ENCODE data around the gene DIABLO. TPM values are rescaled to one million over a fixed set of nuclear protein-coding genes. Genes with fewer than 3 reads are reported as not detected.
A peak's percentile ranks its signal among the peaks of the same experiment; 100 is the strongest.
"Not testable (repeated sequence)": the region's sequence is repeated elsewhere in the genome, so short reads cannot be mapped to it uniquely, and the experiment has no call there.

DIABLO gene
- polyA plus RNA-seq, result 56.7 TPM
- long read RNA-seq, donor 1, transcript DIABLO-207 (6 exons, 1,471 nt), result major isoform, 23 of 28 reads
- long read RNA-seq, donor 1, partial matches to known transcripts, result 0 of 28 reads
- long read RNA-seq, donor 1, other reads (novel, unspliced or antisense), result 0 of 28 reads
- long read RNA-seq, donor 2, transcript DIABLO-207 (6 exons, 1,471 nt), result major isoform, 34 of 40 reads
- long read RNA-seq, donor 2, partial matches to known transcripts, result 0 of 40 reads
- long read RNA-seq, donor 2, other reads (novel, unspliced or antisense), result 0 of 40 reads
- long read RNA-seq, donor 3, result 0 reads
- long read RNA-seq, donor 4, transcript DIABLO-207 (6 exons, 1,471 nt), result major isoform, 5 of 5 reads
- long read RNA-seq, donor 4, partial matches to known transcripts, result 0 of 5 reads
- long read RNA-seq, donor 4, other reads (novel, unspliced or antisense), result 0 of 5 reads
- long read RNA-seq, donor 5, transcript DIABLO-207 (6 exons, 1,471 nt), result major isoform, 15 of 19 reads
- long read RNA-seq, donor 5, partial matches to known transcripts, result 0 of 19 reads
- long read RNA-seq, donor 5, other reads (novel, unspliced or antisense), result 0 of 19 reads
- long read RNA-seq, donor 6, transcript DIABLO-207 (6 exons, 1,471 nt), result major isoform, 32 of 36 reads
- long read RNA-seq, donor 6, partial matches to known transcripts, result 0 of 36 reads
- long read RNA-seq, donor 6, other reads (novel, unspliced or antisense), result 0 of 36 reads
- long read RNA-seq, donor 7, transcript DIABLO-207 (6 exons, 1,471 nt), result major isoform, 12 of 14 reads
- long read RNA-seq, donor 7, partial matches to known transcripts, result 0 of 14 reads
- long read RNA-seq, donor 7, other reads (novel, unspliced or antisense), result 0 of 14 reads
- long read RNA-seq, donor 8, transcript DIABLO-202 (6 exons, 1,336 nt), result minor isoform, 5 of 52 reads
- long read RNA-seq, donor 8, transcript DIABLO-207 (6 exons, 1,471 nt), result major isoform, 42 of 52 reads
- long read RNA-seq, donor 8, partial matches to known transcripts, result 0 of 52 reads
- long read RNA-seq, donor 8, other reads (novel, unspliced or antisense), result 0 of 52 reads
- long read RNA-seq, donor 9, transcript DIABLO-202 (6 exons, 1,336 nt), result minor isoform, 5 of 42 reads
- long read RNA-seq, donor 9, transcript DIABLO-207 (6 exons, 1,471 nt), result major isoform, 32 of 42 reads
- long read RNA-seq, donor 9, partial matches to known transcripts, result 0 of 42 reads
- long read RNA-seq, donor 9, other reads (novel, unspliced or antisense), result 0 of 42 reads
- long read RNA-seq, donor 10, transcript DIABLO-207 (6 exons, 1,471 nt), result major isoform, 28 of 34 reads
- long read RNA-seq, donor 10, partial matches to known transcripts, result 0 of 34 reads
- long read RNA-seq, donor 10, other reads (novel, unspliced or antisense), result 0 of 34 reads
- long read RNA-seq, donor 11, transcript DIABLO-207 (6 exons, 1,471 nt), result major isoform, 19 of 28 reads
- long read RNA-seq, donor 11, partial matches to known transcripts, result 0 of 28 reads
- long read RNA-seq, donor 11, other reads (novel, unspliced or antisense), result 0 of 28 reads

DNA sequence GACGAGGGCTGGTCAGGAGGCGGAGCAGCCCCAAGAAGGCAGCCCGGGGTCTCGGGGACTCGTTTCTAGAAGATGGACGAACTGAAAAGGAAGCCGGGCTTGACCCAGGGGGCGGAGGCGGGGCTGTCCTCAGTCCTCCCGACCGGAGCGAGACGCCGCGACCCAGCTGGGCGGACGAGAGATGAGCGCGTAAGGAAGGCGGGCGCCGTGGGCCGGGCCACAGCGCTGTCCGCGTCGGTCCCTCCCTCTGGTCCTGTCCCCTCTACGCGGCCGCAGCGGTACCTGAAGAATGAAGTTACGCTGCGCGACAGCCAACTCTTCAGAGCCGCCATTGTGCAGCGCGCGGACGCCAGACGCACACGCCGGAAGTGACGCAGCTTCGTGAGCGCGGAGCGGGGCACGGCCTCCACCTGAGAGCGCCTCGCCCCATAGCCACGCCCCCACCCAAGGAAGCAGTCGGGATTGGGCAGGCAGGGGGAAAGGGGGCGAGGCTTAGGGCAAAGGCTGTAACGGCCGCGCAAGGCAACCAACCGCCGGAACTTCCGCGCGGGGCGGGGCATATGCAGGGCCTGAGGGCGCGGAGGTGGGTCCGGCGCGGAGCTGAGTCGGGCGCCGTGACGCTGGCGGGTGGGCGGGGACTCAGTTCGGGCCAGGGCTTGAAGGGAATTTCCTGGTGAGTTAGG lies at the start of gene DIABLO:
Gene DIABLO (minus strand): TSS at position 370 of the 683 bp plus-strand sequence. CDS start 38 bp downstream, at position 332.
- WGBS (ENCODE audit: insufficient coverage, low lambda C conversion rate), result no CpG with 5 or more reads among the region's 74 CpGs
- H3K36me3 ChIP-seq (ENCODE audit: control insufficient read depth, insufficient read depth, low read length), result peaks cover 44% of the 10 kb centered on the region

GRCh38 chr12:122275459-122275858 lies 49.6 kb upstream of the DIABLO start:
- H3K9me3 ChIP-seq (ENCODE audit: control insufficient read depth, low read depth, low read length), result no peaks in the 10 kb centered on the region
- peaks cover 27% of the 10 kb centered on the region for H3K36me3 ChIP-seq (ENCODE audit: control insufficient read depth, insufficient read depth, low read length)
- no peak overlapping the region for H3K27ac ChIP-seq (ENCODE audit: low read length)
- H3K4me1 ChIP-seq (ENCODE audit: control insufficient read depth, insufficient read depth, low read length), result no peaks in the 10 kb centered on the region
- no peak overlapping the region for H3K4me3 ChIP-seq (ENCODE audit: low read length)
- 80% methylated on average over 1 of the region's 8 CpGs for WGBS (ENCODE audit: insufficient coverage, low lambda C conversion rate)
- DNase-seq, result no peak
- no peaks in the 10 kb centered on the region for H3K27me3 ChIP-seq (ENCODE audit: control insufficient read depth, insufficient read depth, low read length)

More for the DNA sequence above, at the start of gene DIABLO:
- Histone ChIP-seq H3K4me1 (ENCODE audit: control insufficient read depth, insufficient read depth, low read length) (peaks cover 14% of the 10 kb centered on the region), H3K4me3 (ENCODE audit: low read length) (peak within 1 kb of the TSS; percentile 94), H3K9me3 (ENCODE audit: control insufficient read depth, low read depth, low read length) (no peaks in the 10 kb centered on the region), H3K27ac (ENCODE audit: low read length) (peak within 1 kb of the TSS; percentile 97), H3K27me3 (ENCODE audit: control insufficient read depth, insufficient read depth, low read length) (no peaks in the 10 kb centered on the region)
- peak; percentile 100 for DNase-seq

- H3K4me3 ChIP-seq (ENCODE audit: low read length), result peak within 1 kb of the TSS; percentile 92
- peaks cover 10% of the 10 kb centered on the region for H3K36me3 ChIP-seq (ENCODE audit: control insufficient read depth, insufficient read depth, low read length)
- H3K9me3 ChIP-seq (ENCODE audit: control insufficient read depth, low read depth, low read length), result no peaks in the 10 kb centered on the region
- H3K27ac ChIP-seq (ENCODE audit: low read length), result peak within 1 kb of the TSS; percentile 77
- no peaks in the 10 kb centered on the region for H3K27me3 ChIP-seq (ENCODE audit: control insufficient read depth, insufficient read depth, low read length)
- no peaks in the 10 kb centered on the region for H3K4me1 ChIP-seq (ENCODE audit: control insufficient read depth, insufficient read depth, low read length)
- peak; percentile 99 for DNase-seq
- WGBS (ENCODE audit: insufficient coverage, low lambda C conversion rate), result no CpG with 5 or more reads among the region's 56 CpGs
Observed at GRCh38 chr12:122266230-122266901, 40.5 kb upstream of the DIABLO start, which contains the start of gene VPS33A. Gene VPS33A (minus strand): TSS chr12:122266494. CDS start chr12:122266408, 86 bp downstream.

DNA sequence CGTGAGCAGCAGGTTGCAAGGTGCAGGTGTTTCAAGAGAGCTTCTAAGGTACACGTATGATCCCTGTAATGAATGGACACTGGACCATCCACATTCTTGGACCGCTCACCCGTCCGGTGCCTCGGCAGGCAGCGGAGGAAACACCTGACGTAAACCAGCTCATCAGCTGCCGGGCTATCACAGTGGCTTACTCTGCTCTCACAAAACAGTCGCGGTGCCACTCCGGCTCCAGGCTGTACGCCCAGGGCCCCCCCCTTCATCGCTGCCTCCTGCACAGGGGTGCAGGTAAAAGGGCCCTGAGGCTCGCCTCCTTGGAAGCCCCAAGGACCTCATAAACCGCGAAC lies 40.0 kb upstream of the DIABLO start:
- H3K36me3 ChIP-seq (ENCODE audit: control insufficient read depth, insufficient read depth, low read length), result peaks cover 15% of the 10 kb centered on the region
- no peaks in the 10 kb centered on the region for H3K9me3 ChIP-seq (ENCODE audit: control insufficient read depth, low read depth, low read length)
- peak in 1 of 2 donors; percentile 19 for DNase-seq
- peak overlapping the region; percentile 92 for H3K4me3 ChIP-seq (ENCODE audit: low read length)
- WGBS (ENCODE audit: insufficient coverage, low lambda C conversion rate), result no CpG with 5 or more reads among the region's 17 CpGs
- no peaks in the 10 kb centered on the region for H3K27me3 ChIP-seq (ENCODE audit: control insufficient read depth, insufficient read depth, low read length)
- no peaks in the 10 kb centered on the region for H3K4me1 ChIP-seq (ENCODE audit: control insufficient read depth, insufficient read depth, low read length)
- H3K27ac ChIP-seq (ENCODE audit: low read length), result peak overlapping the region; percentile 77

DNA sequence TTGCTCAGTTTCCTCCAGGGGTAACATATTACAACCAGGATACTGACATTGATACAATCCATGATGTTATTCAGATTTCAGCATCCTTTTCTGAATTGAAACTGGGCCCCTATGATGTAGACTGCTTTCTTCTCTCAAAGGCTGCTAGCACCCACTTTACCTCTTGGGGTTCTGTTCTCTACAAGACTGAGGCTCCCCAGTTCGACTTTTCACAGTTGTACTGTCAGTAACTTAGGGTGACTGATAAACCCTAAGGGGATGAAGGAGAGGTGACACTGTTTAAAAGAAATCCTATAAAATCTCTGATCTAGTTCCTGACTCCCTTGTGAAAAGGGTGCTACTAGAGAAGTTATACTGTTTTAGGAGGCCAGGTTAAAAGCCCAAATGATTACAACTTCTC lies 39.6 kb upstream of the DIABLO start:
- no peak for DNase-seq
- Histone ChIP-seq H3K36me3 (ENCODE audit: control insufficient read depth, insufficient read depth, low read length) (peaks cover 15% of the 10 kb centered on the region), H3K27ac (ENCODE audit: low read length) (peak overlapping the region; percentile 77), H3K4me1 (ENCODE audit: control insufficient read depth, insufficient read depth, low read length) (no peaks in the 10 kb centered on the region), H3K9me3 (ENCODE audit: control insufficient read depth, low read depth, low read length) (no peaks in the 10 kb centered on the region), H3K4me3 (ENCODE audit: low read length) (peak overlapping the region; percentile 92), H3K27me3 (ENCODE audit: control insufficient read depth, insufficient read depth, low read length) (no peaks in the 10 kb centered on the region)
- WGBS (ENCODE audit: insufficient coverage, low lambda C conversion rate), result no CpG with 5 or more reads among the region's 1 CpG

GRCh38 chr12:122260735-122261134 lies 34.9 kb upstream of the DIABLO start:
- not testable (repeated sequence) for DNase-seq; H3K27me3 ChIP-seq (ENCODE audit: control insufficient read depth, insufficient read depth, low read length); H3K4me3 ChIP-seq (ENCODE audit: low read length); H3K4me1 ChIP-seq (ENCODE audit: control insufficient read depth, insufficient read depth, low read length); H3K9me3 ChIP-seq (ENCODE audit: control insufficient read depth, low read depth, low read length); H3K27ac ChIP-seq (ENCODE audit: low read length)
- H3K36me3 ChIP-seq (ENCODE audit: control insufficient read depth, insufficient read depth, low read length), result peaks cover 45% of the 10 kb centered on the region
- WGBS (ENCODE audit: insufficient coverage, low lambda C conversion rate), result no CpG with 5 or more reads among the region's 14 CpGs

GRCh38 chr12:122258939-122259338 lies 33.1 kb upstream of the DIABLO start:
- peaks cover 45% of the 10 kb centered on the region for H3K36me3 ChIP-seq (ENCODE audit: control insufficient read depth, insufficient read depth, low read length)
- not testable (repeated sequence) for DNase-seq; H3K9me3 ChIP-seq (ENCODE audit: control insufficient read depth, low read depth, low read length); H3K4me1 ChIP-seq (ENCODE audit: control insufficient read depth, insufficient read depth, low read length); H3K4me3 ChIP-seq (ENCODE audit: low read length); H3K27ac ChIP-seq (ENCODE audit: low read length); H3K27me3 ChIP-seq (ENCODE audit: control insufficient read depth, insufficient read depth, low read length)
- no CpG with 5 or more reads among the region's 4 CpGs for WGBS (ENCODE audit: insufficient coverage, low lambda C conversion rate)

DNA sequence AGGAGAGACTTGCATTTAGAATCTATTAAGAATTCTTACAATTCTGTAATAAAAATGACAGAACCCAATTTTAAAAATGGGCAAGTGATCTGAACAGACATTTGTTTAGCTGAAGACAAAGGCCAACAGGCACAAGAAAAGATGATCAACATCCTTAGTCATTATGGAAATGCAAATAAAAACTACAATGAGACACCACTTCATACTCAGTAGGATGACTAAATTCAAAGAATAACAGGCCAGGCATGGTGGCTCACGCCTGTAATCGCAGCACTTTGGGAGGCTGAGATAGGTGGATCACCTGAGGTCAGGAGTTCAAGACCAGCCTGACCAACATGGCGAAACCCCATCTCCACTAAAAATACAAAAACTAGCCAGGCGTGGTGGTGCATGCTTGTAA lies 32.6 kb upstream of the DIABLO start:
- not testable (repeated sequence) for H3K4me3 ChIP-seq (ENCODE audit: low read length); H3K27ac ChIP-seq (ENCODE audit: low read length); H3K27me3 ChIP-seq (ENCODE audit: control insufficient read depth, insufficient read depth, low read length); DNase-seq; H3K4me1 ChIP-seq (ENCODE audit: control insufficient read depth, insufficient read depth, low read length); H3K9me3 ChIP-seq (ENCODE audit: control insufficient read depth, low read depth, low read length)
- H3K36me3 ChIP-seq (ENCODE audit: control insufficient read depth, insufficient read depth, low read length), result peaks cover 45% of the 10 kb centered on the region
- no CpG with 5 or more reads among the region's 4 CpGs for WGBS (ENCODE audit: insufficient coverage, low lambda C conversion rate)

DNA sequence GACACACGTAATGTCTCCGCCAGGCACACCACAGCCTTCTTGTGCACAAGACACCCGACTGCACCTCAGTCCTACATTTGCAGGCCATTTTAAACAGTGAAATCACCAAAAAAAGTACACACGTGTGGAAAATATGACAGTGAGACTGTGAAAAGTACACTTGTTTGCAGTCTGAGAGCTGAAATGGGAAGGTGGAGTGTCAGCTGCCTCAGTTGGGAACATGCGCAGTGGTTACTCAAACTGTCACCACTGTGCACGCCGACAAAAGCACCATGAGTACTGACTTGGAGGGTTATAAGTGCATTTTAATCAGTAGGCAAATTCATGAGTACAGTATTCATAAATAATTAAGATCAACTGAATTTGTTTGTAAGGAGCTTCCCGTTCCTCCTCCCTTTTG lies 24.7 kb upstream of the DIABLO start:
- H3K9me3 ChIP-seq (ENCODE audit: control insufficient read depth, low read depth, low read length), result no peaks in the 10 kb centered on the region
- peaks cover 28% of the 10 kb centered on the region for H3K36me3 ChIP-seq (ENCODE audit: control insufficient read depth, insufficient read depth, low read length)
- H3K27ac ChIP-seq (ENCODE audit: low read length), result no peak overlapping the region
- DNase-seq, result no peak
- H3K4me1 ChIP-seq (ENCODE audit: control insufficient read depth, insufficient read depth, low read length), result no peaks in the 10 kb centered on the region
- H3K4me3 ChIP-seq (ENCODE audit: low read length), result no peak overlapping the region
- no peaks in the 10 kb centered on the region for H3K27me3 ChIP-seq (ENCODE audit: control insufficient read depth, insufficient read depth, low read length)
- no CpG with 5 or more reads among the region's 8 CpGs for WGBS (ENCODE audit: insufficient coverage, low lambda C conversion rate)

Data from large intestine (tissue), 12 donors.